ENCODE results near the gene KLHL6.
"Not testable (repeated sequence)": the region's sequence is repeated elsewhere in the genome, so short reads cannot be mapped to it uniquely, and the experiment has no call there.

KLHL6 gene

DNA sequence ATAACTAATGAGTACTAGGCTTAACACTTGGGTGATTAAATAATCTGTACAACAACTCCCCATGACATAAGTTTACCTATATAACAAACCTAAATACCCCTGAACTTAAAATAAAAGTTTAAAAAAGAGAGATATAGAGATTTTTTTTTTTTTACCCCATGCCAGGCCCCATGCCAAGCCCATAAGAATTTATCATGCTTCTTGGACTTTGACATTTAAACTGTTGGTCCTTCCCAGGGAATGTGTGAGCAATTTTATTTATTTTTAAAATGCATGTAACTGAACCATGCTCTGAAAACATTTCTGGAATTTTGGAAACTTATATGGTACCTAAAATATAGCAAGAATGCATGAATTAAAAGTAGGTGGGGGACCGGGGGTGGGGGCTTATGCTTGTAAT, 26.3 kb downstream of the KLHL6 start:
- no peak for DNase-seq

GRCh38 chr3:183528758-183529157, 26.7 kb downstream of the KLHL6 start:
- not testable (repeated sequence) for DNase-seq

DNA sequence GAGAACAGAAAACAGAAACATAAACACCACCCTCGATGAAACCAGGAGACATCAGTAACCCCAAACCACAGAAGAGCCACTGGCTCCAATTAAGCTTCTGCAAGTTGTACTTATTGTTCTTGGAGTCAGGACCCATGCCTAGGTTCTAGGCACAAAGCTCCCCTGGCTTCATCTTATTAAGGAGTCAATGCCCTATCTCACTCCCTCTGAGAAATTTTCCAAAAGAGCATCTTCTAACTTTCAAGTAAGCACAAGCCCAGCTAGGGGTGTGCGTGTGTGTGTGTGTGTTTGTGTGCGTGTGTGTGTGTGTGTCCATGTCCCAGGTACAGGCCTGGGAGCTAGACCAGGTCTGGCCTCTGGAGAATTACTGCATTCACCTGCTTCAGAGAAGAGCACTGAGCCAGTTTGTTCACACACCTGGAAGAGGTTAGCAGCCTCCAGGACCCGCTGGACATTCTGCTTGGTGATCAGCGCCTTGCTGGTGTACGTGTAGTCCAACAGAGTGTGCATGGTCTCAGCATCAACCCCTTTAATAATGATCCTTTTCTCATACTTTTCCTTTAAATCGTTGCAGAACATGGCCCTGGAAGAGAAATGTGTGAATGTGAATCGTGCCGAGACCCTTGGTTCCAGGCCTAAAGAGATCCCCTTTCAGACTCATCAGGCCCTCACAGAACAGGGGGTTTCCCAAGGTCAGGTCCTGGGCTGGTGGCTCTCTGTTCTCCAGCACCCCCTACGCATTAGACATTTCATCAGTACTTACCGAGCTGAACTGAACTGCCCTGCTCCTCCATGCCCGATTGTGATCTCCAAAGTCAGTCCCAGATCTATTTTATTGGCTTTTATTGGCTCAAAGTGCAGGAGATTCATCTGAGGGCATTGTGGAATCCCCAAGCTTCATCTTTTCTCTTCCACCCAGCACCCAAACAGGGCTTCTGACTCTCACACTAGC, 27.8 kb downstream of the KLHL6 start:
- no peak for DNase-seq

- DNase-seq, result no peak
Measured at GRCh38 chr3:183526838-183527427, 28.6 kb downstream of the KLHL6 start.

- no peak for DNase-seq
Measured at GRCh38 chr3:183524476-183524875, 31.0 kb downstream of the KLHL6 start.

DNA sequence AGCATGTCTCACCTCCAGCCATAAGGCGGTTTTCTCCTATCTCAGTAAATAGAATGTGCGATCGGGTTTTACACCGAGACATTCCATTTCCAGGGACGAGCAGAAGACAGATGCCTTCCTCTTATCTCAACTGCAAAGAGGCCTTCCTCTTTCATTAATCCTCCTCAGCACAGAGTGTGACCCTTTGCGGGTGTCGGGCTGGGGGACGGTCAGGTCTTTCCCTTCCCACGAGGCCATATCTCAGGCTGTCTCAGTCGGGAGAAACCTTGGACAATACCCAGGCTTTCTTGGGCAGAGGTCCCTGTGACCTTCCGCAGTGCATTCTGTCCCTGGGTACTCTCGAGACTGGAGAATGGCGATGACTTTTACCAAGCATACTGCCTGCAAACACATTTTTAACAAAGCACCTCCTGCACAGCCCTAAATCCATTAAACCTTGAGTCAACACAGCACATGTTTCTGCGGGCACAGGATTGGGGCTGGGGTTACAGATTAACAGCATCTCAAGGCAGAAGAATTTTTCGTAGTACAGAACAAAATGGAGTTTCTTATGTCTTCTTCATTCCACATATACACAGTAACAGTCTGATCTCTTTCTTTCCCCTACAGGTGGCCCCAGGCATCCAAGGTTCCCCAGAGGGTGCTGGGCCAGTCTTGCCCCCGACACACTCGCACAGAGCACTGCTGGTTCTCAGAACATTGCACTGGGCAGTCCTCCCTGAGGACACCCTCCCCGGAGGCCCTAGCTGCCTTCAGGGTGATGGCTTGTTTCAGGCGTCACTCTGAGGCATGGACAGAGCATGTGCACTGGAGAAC, 34.6 kb downstream of the KLHL6 start:
- DNase-seq, result not testable (repeated sequence)

GRCh38 chr3:183520295-183520694, 35.2 kb downstream of the KLHL6 start:
- DNase-seq, result not testable (repeated sequence)

DNA sequence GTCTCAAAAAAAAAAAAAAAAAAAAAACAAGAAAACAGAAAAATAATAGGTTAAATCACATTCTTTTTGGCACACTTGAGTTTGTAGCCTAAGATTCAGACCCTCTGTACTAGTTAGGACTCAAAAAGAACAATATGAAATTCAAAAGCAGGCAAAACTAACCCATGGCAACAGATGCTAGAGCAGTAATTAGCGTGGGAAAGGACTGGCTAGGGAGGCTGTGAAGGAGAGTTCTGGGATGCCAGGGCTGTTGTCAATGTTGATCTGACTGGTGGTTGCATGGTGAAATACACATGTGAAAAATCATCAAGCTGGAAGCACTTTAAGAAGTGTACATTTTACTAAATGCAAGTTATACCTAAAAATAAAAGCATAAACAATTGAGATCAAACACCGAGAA, 35.6 kb downstream of the KLHL6 start:
- no peak for DNase-seq

- DNase-seq, result no peak
Measured at GRCh38 chr3:183518491-183519251, 36.8 kb downstream of the KLHL6 start.

DNA sequence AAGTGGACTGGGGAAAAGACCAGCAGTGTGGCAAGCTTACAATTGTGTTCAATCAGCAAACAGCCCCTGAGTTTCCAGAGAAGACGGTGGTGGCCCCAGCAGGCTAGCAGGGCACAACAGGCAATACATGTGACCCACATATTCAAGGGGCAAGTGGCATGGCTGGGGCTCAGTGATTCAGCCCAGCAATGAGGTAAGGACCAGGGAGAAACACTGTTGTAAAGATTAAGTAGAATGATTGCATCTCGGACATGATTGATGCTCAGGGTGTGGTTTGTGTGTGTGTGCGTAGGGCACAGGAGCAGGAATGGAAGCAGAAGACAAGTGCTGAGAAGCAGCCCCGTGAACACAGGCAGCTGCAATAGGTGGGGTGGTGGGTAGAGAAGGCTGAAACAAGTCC, 37.9 kb downstream of the KLHL6 start:
- DNase-seq, result no peak

DNA sequence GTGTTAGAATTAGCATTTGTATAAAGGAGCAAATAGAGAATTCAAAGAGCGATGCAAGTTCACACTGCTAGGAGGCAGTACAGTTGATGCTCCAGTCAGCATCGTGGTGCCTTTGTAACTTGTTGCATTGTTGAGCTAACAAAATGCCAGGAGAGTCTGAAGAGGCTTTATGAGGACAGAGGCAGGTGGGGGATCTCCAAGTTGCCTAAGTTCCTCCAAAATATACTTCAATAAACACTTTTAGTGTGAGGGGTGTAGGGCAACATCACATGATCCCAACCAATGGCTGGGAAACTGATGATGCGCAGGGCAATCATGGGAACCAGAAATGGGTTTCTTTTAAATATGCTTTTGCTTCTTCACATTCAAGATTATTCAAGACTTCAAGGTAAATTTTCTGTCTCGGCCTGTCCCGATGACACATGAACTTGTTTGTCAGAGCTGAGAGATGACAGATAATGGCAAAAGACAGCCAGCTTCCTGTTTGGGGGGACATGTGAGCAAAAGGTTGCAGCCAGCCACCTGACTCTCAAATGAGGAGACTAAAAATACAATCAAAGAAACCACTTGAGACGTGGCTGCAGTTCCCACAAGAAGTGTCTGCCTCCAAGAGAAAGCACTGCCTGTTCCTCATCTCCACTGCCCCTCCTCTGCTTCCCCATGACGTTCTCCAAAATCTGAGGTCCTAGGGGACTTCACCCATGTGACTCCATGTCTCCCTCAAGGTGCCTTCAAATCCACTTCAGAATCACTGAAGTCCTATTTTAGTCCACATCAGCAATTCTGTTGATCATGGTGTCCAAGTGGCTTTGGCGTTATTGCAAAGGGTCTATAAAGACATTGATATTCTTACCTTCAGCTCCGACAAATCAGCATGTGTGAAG, 39.3 kb downstream of the KLHL6 start:
- no peak for DNase-seq

- DNase-seq, result no peak
Measured at GRCh38 chr3:183514021-183514420, 41.5 kb downstream of the KLHL6 start.

DNA sequence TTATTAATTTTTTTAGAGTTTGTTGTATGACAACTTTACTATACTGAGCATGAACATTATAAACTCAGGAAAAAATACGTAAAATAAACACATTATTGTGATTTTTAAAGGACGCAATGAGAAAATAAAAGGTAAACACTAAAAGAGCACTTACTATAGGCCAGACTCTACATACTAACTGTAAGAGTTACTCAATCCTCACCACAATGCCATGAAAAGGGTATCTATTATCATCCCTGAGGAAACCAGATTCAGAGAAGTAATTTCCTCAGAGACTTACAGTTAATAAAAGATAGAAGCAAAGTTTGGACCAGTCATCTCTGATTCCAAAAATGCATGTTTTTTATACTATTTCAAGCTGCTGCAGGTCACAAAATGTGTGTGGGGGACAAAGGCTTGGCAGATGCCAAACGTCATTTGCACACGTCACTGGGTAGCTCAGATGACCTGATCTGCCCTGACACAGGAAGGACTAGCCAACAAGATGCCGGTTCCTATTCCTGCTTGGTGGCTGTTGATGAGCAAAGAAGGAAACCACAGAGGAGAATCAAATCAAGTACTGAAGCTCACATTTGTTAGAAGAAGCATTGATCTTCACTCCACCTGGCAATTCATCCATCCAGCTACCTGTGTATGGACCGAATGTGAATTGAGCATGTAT, 42.3 kb downstream of the KLHL6 start:
- no peak for DNase-seq

DNA sequence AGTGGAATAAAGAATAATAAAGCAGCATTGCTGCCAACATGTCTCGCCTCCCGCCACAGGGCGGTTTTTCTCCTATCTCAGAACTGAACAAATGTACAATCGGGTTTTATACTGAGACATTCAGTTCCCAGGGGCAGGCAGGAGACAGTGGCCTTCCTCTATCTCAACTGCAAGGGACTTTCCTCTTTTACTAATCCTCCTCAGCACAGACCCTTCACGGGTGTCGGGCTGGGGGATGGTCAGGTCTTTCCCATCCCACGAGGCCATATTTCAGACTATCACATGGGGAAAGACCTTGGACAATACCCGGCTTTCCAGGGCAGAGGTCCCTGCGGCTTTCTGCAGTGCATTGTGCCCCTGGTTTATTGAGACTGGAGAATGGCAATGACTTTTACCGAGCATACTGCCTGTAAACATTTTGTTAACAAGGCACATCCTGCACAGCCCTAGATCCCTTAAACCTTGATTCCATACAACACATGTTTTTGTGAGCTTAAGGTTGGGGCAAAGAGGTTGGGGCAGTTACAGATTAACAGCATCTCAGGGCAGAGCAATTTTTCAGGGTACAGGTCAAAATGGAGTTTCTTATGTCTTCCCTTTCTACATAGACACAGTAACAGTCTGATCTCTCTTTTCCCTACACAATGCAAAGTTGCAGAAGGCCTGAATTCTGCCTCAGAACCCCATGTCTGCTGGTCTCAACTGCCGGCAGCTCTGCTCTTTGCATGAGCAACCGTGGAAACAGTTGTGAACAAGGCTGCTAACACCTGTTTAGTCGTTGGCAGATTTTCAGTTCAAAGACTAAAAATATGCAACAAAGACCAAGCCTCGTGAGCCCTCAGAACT, 44.0 kb downstream of the KLHL6 start:
- DNase-seq, result not testable (repeated sequence)

GRCh38 chr3:183508821-183509220, 46.7 kb downstream of the KLHL6 start:
- DNase-seq, result no peak

GRCh38 chr3:183507551-183507950, 48.0 kb downstream of the KLHL6 start:
- no peak for DNase-seq

DNA sequence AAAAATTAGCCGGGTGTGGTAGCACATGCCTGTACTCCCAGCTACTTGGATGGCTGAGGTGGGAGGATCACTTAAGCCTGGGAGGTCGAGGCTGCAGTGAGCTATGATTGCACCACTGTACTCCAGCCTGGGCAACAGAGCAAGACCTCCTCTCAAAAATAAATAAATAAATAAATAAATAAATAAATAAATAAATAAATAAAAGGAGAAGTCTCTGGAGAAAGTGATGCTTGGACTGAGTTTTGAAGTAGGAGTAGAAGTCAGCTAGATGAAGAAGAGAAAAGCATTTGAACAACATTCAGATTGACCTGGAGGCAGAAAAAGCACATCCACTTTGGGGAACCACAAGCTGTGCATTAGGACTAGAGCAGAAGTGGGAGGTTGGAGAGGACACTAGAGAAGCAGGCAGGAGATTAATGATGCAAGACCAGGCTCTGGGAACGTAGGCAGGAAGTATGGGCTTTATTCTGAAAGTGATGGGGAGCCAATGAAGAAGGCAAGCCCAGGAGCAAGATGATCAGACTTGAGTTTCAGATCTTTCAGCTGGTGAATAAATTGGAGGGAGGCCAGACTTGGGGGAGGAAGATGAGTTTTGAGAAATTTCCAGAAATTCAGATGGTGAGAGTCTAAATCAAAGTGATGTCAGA, 48.7 kb downstream of the KLHL6 start:
- no peak for DNase-seq

DNA sequence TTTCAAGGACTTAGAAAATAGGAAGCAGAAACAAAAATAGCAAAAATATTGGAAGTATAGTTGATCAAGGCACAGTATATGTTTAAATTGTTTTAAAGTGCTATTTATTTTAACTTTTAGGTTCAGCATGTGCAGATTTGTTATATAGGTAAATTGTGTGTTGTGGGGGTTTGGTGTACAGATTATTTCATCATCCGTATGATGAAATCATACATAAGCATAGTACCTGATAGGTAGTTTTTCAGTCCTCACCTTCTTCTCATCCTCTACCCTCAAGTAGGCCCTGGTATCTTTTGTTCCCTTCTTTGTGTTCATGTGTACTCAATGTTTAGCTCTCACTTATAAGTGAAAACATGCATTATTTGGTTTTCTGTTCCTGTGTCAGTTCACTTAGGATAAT, 50.9 kb downstream of the KLHL6 start:
- no peak for DNase-seq

- DNase-seq, result no peak
Measured at GRCh38 chr3:183503746-183504145, 51.8 kb downstream of the KLHL6 start.

All from NCI-H226 (cell line).